Measurements from ENCODE around the gene CHCHD6. TPM values are rescaled to one million over a fixed set of nuclear protein-coding genes. Genes with fewer than 3 reads are reported as not detected.
"Not testable (repeated sequence)": the region's sequence is repeated elsewhere in the genome, so short reads cannot be mapped to it uniquely, and the experiment has no call there.

The CHCHD6 gene
- total RNA-seq, 1 donor from 2014 or later: 13.1 TPM

DNA sequence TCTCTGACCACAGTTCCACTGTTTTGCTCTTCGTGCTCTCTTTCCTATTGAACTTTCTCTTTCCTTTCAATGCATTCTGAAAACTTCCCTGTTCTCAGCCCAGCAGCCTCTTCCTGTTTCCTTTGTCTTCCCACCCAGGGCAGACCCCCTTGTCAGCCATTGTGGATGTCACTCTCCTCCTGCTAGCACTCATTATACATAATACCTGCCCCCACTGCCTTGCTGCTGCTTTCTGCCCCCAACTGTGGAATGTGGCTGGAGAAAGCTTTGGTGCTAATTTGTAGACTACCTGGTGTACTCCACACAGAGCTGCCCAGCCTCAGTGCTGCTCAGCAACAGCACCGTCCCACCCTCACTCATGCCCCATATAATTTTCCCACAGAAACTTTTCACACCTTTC lies 80.2 kb downstream of the CHCHD6 start:
- H3K36me3 Mint-ChIP-seq (ENCODE audit: unreplicated experiment): peaks cover 7% of the 10 kb centered on the region
- TF ChIP-seq, protein P1, sequence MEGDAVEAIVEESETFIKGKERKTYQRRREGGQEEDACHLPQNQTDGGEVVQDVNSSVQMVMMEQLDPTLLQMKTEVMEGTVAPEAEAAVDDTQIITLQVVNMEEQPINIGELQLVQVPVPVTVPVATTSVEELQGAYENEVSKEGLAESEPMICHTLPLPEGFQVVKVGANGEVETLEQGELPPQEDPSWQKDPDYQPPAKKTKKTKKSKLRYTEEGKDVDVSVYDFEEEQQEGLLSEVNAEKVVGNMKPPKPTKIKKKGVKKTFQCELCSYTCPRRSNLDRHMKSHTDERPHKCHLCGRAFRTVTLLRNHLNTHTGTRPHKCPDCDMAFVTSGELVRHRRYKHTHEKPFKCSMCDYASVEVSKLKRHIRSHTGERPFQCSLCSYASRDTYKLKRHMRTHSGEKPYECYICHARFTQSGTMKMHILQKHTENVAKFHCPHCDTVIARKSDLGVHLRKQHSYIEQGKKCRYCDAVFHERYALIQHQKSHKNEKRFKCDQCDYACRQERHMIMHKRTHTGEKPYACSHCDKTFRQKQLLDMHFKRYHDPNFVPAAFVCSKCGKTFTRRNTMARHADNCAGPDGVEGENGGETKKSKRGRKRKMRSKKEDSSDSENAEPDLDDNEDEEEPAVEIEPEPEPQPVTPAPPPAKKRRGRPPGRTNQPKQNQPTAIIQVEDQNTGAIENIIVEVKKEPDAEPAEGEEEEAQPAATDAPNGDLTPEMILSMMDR (IDR thresholded peaks at IDR 0.05): no peak
- no peak for DNase-seq (ENCODE audit: extremely low spot score, unreplicated experiment)
- no peak overlapping the region for H3K4me3 Mint-ChIP-seq (ENCODE audit: unreplicated experiment)
- peaks cover 9% of the 10 kb centered on the region for H3K9me3 Mint-ChIP-seq (ENCODE audit: unreplicated experiment)
- no peaks in the 10 kb centered on the region for H3K27me3 Mint-ChIP-seq (ENCODE audit: unreplicated experiment)
- peaks cover 34% of the 10 kb centered on the region for H3K4me1 Mint-ChIP-seq (ENCODE audit: unreplicated experiment)
- no peak overlapping the region for H3K27ac Mint-ChIP-seq (ENCODE audit: unreplicated experiment)

DNA sequence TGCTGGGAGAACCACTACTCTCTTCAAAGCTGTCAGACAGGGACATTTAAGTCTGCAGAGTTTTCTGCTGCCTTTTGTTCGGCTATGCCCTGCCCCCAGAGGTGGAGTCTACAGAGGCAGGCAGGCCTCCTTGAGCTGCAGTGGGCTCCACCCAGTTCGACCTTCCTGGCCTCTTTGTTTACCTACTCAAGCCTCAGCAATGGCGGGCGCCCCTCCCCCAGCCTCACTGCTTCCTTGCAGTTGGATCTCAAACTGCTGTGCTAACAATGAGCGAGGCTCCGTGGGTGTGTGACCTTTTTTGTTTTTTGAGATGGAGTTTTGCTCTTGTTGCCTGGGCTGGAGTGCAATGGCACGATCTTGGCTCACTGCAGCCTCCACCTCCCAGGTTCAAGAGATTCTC lies 87.3 kb downstream of the CHCHD6 start:
- not testable (repeated sequence) for H3K4me1 Mint-ChIP-seq (ENCODE audit: unreplicated experiment); DNase-seq (ENCODE audit: extremely low spot score, unreplicated experiment); H3K4me3 Mint-ChIP-seq (ENCODE audit: unreplicated experiment); H3K27ac Mint-ChIP-seq (ENCODE audit: unreplicated experiment); H3K27me3 Mint-ChIP-seq (ENCODE audit: unreplicated experiment)
- Mint-ChIP-seq H3K36me3 (ENCODE audit: unreplicated experiment) (peaks cover 11% of the 10 kb centered on the region), H3K9me3 (ENCODE audit: unreplicated experiment) (peaks cover 30% of the 10 kb centered on the region)

DNA sequence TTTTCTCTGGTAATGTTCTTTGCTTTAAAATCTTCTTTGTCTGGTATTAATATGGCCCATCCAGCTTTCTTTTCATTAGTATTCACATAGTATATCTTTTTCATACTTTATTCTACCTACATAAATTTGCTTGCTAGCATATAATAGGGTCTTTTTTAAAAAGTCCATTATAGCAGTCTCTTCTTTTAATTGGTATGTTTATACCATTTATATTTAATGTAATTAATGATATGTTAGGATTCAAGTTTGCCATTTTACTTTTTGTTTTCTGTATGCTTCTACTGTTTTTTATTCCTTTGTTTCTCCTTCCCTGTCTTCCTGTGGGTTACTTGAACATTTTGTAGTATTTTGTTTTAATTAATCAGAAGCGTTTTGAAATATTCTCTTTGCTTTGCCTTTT lies 89.0 kb downstream of the CHCHD6 start:
- peaks cover 30% of the 10 kb centered on the region for H3K9me3 Mint-ChIP-seq (ENCODE audit: unreplicated experiment)
- TF ChIP-seq, protein P1 (IDR thresholded peaks at IDR 0.05): no peak

DNA sequence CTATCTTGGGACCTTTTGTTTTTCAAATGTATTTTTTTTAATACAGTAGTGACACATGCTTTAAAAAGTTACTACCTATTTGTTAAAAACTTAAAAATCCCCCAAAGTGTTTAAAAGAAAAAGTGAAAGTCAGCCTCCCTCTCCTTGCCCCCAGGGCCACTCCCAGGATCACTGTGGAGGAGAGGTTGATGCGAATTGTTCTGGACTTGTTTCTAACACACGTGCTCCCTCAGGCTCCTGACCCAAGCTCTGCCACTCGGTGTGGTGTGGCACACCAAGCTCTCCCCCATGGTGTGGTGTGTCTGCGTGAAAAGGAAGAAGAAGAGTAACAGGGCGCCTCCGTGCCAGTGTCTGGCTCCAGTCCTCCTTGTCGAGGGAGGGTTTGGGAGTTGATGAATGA lies 93.5 kb downstream of the CHCHD6 start:
- H3K36me3 Mint-ChIP-seq (ENCODE audit: unreplicated experiment): peaks cover 17% of the 10 kb centered on the region
- peaks cover 24% of the 10 kb centered on the region for H3K9me3 Mint-ChIP-seq (ENCODE audit: unreplicated experiment)
- TF ChIP-seq, protein P1 (IDR thresholded peaks at IDR 0.05): no peak
- peaks cover 7% of the 10 kb centered on the region for H3K4me1 Mint-ChIP-seq (ENCODE audit: unreplicated experiment)
- H3K4me3 Mint-ChIP-seq (ENCODE audit: unreplicated experiment): no peak overlapping the region
- H3K27me3 Mint-ChIP-seq (ENCODE audit: unreplicated experiment): no peaks in the 10 kb centered on the region
- no peak overlapping the region for H3K27ac Mint-ChIP-seq (ENCODE audit: unreplicated experiment)
- DNase-seq (ENCODE audit: extremely low spot score, unreplicated experiment): no peak

More for the DNA sequence above, 89.0 kb downstream of the CHCHD6 start:
- Mint-ChIP-seq H3K4me3 (ENCODE audit: unreplicated experiment) (no peak overlapping the region), H3K27ac (ENCODE audit: unreplicated experiment) (no peak overlapping the region), H3K4me1 (ENCODE audit: unreplicated experiment) (peaks cover 7% of the 10 kb centered on the region), H3K36me3 (ENCODE audit: unreplicated experiment) (peaks cover 11% of the 10 kb centered on the region), H3K27me3 (ENCODE audit: unreplicated experiment) (no peaks in the 10 kb centered on the region)
- DNase-seq (ENCODE audit: extremely low spot score, unreplicated experiment): no peak

DNA sequence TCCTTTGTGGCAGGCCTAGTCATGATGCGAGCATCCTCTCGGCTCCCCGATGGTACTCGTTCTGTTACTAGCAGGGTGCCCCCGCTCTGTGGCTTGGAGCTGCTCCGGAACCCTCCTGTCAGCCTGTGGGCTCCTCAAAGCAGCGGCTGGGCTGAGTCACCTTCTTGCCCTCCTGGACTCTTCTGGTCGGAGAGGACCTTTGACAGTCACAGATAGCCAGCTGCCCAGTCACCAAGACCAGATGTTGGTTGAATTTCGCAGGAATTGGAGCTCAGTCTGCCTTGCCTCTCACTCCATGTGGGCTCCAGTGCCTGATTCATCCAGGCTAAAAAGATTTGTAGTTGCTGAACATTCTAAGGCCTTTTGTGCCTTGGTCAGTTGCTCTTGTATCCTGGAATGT lies 94.5 kb downstream of the CHCHD6 start:
- H3K4me1 Mint-ChIP-seq (ENCODE audit: unreplicated experiment): peaks cover 5% of the 10 kb centered on the region
- no peak overlapping the region for H3K4me3 Mint-ChIP-seq (ENCODE audit: unreplicated experiment)
- TF ChIP-seq, protein P1 (IDR thresholded peaks at IDR 0.05): no peak
- H3K27me3 Mint-ChIP-seq (ENCODE audit: unreplicated experiment): no peaks in the 10 kb centered on the region
- peaks cover 12% of the 10 kb centered on the region for H3K36me3 Mint-ChIP-seq (ENCODE audit: unreplicated experiment)
- H3K9me3 Mint-ChIP-seq (ENCODE audit: unreplicated experiment): peaks cover 16% of the 10 kb centered on the region
- H3K27ac Mint-ChIP-seq (ENCODE audit: unreplicated experiment): no peak overlapping the region
- DNase-seq (ENCODE audit: extremely low spot score, unreplicated experiment): no peak

DNA sequence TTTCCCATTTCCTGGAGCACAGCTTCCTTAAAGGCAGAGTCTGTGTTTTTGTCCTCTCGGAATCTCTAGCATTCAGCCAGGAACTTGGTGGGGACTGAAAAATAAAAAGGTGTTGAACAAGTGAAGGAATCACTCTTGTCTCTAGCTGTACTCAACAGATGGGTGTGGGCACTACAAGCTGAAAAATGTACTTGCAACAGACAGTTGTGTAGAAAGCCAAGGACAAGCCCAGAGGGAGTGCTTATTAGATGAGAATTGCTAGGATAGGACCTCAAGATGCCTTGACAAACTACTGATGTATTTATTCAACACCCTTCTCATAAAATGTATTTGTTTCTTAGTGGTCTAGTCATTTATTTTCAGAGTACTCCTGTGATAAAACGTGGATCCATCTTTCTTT lies 95.1 kb downstream of the CHCHD6 start:
- no peaks in the 10 kb centered on the region for H3K27me3 Mint-ChIP-seq (ENCODE audit: unreplicated experiment)
- H3K27ac Mint-ChIP-seq (ENCODE audit: unreplicated experiment): no peak overlapping the region
- H3K4me1 Mint-ChIP-seq (ENCODE audit: unreplicated experiment): peaks cover 5% of the 10 kb centered on the region
- DNase-seq (ENCODE audit: extremely low spot score, unreplicated experiment): no peak
- H3K36me3 Mint-ChIP-seq (ENCODE audit: unreplicated experiment): peaks cover 11% of the 10 kb centered on the region
- H3K4me3 Mint-ChIP-seq (ENCODE audit: unreplicated experiment): no peak overlapping the region
- peaks cover 13% of the 10 kb centered on the region for H3K9me3 Mint-ChIP-seq (ENCODE audit: unreplicated experiment)
- TF ChIP-seq, protein P1 (IDR thresholded peaks at IDR 0.05): no peak

DNA sequence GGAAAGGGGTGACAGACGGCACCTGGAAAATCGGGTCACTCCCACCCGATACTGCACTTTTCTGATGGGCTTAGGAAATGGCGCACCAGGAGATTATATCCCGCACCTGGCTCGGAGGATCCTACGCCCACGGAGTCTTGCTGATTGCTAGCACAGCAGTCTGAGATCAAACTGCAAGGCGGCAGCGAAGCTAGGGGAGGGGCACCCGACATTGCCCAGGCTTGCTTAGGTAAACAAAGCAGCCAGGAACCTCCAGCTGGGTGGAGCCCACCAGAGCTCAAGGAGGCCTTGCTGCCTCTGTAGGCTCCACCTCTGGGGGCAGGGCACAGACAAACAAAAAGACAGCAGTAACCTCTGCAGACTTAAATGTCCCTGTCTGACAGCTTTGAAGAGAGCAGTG lies 97.3 kb downstream of the CHCHD6 start:
- H3K27ac Mint-ChIP-seq (ENCODE audit: unreplicated experiment); DNase-seq (ENCODE audit: extremely low spot score, unreplicated experiment); H3K4me3 Mint-ChIP-seq (ENCODE audit: unreplicated experiment); H3K4me1 Mint-ChIP-seq (ENCODE audit: unreplicated experiment); H3K27me3 Mint-ChIP-seq (ENCODE audit: unreplicated experiment): not testable (repeated sequence)
- peaks cover 11% of the 10 kb centered on the region for H3K36me3 Mint-ChIP-seq (ENCODE audit: unreplicated experiment)
- peaks cover 13% of the 10 kb centered on the region for H3K9me3 Mint-ChIP-seq (ENCODE audit: unreplicated experiment)
